Retinal pigment epithelial cell (primary cell): Measurements from ENCODE around the gene SMC3.

Experiments
- DNase-seq: peaks from one replicate; pipeline ENCODE4 v3.0.0-alpha.2; 2010; ENCODE audit warnings: low read depth
- H3K4me3 ChIP-seq: 2 replicates; pipeline ENCODE4 v1.5.1; 2011; ENCODE audit warnings: mild to moderate bottlenecking, low read length, control low read depth, moderate library complexity
- CTCF ChIP-seq: conservative IDR thresholded peaks from 2 replicates; pipeline ENCODE4 v1.5.1; 2011; ENCODE audit warnings: low read depth, low read length, control low read depth, inconsistent platforms

Gene SMC3

GRCh38 chr10:110534571-110534970 lies 32.9 kb upstream of the SMC3 start:
- DNase-seq = no peak
- no peak for TF ChIP-seq CTCF
- H3K4me3 ChIP-seq = no peak overlapping the region

GRCh38 chr10:110535958-110536891 lies 31.3 kb upstream of the SMC3 start:
- TF ChIP-seq CTCF = peak; percentile 46
- DNase-seq = no peak
- H3K4me3 ChIP-seq = no peak overlapping the region

GRCh38 chr10:110539091-110539490 lies 28.4 kb upstream of the SMC3 start:
- no peak for DNase-seq
- H3K4me3 ChIP-seq = no peak overlapping the region
- TF ChIP-seq CTCF = no peak

GRCh38 chr10:110540031-110540430 lies 27.5 kb upstream of the SMC3 start:
- no peak for DNase-seq
- H3K4me3 ChIP-seq = no peak overlapping the region
- no peak for TF ChIP-seq CTCF

- DNase-seq = no peak
- no peak for TF ChIP-seq CTCF
Measured at GRCh38 chr10:110544958-110545537, 22.4 kb upstream of the SMC3 start.

GRCh38 chr10:110546077-110546476 lies 21.4 kb upstream of the SMC3 start:
- no peak for TF ChIP-seq CTCF
- no peak for DNase-seq
- no peak overlapping the region for H3K4me3 ChIP-seq

More at GRCh38 chr10:110544958-110545537, 22.4 kb upstream of the SMC3 start:
- no peak overlapping the region for H3K4me3 ChIP-seq

- no peak for TF ChIP-seq CTCF
- no peak for DNase-seq
- H3K4me3 ChIP-seq = no peak overlapping the region
Measured at GRCh38 chr10:110546499-110547110, 20.9 kb upstream of the SMC3 start.
